OCI-LY7 (cell line): ENCODE measurements around the gene PLEKHA6. TPM values are rescaled to one million over a fixed set of nuclear protein-coding genes. Genes with fewer than 3 reads are reported as not detected.

Experiments used
- BruUV-seq: library from RNA; stranded (reverse); fragments of 400-500 nt; replicated peaks from 2 replicates; lab custom pipeline; 2021; lab: Mats Ljungman, UMichigan
- CTCF ChIA-PET: fragments of 300-600 bp; sonication (Branson Sonifier 250); formaldehyde crosslinking; loops from one replicate; lab custom pipeline; 2022; ENCODE audit warnings: antibody characterized with exemption; ENCODE audit not compliant: unreplicated experiment; lab: Charles Lee
- POLR2A ChIA-PET: fragments of 300-600 bp; sonication (Branson Sonifier 250); formaldehyde crosslinking; loops from one replicate; lab custom pipeline; 2022; ENCODE audit warnings: antibody characterized with exemption; lab: Charles Lee
- DNase-seq: peaks from one replicate; pipeline ENCODE4 v3.0.0-alpha.2; 2015; ENCODE audit warnings: low spot score
- H2AFZ ChIP-seq: fragments of 200-600 bp; sonication (generic), shearing (Covaris generic); 2 replicates; pipeline ENCODE4 v1.6.1; 2014; ENCODE audit warnings: mild to moderate bottlenecking, antibody characterized with exemption, low read length, moderate library complexity
- H3K27ac ChIP-seq: fragments of 200-600 bp; sonication (generic); 2 replicates; pipeline ENCODE4 v1.5.1; 2014; ENCODE audit warnings: mixed run types, low read depth, mild to moderate bottlenecking, moderate library complexity, low read length, inconsistent platforms; ENCODE audit not compliant: poor library complexity, severe bottlenecking
- H3K36me3 ChIP-seq: fragments of 200-600 bp; sonication (generic); 2 replicates; pipeline ENCODE4 v1.6.1; 2014; ENCODE audit warnings: mild to moderate bottlenecking, antibody characterized with exemption, low read length, moderate library complexity, mixed read lengths; ENCODE audit not compliant: insufficient read depth
- H3K4me1 ChIP-seq: fragments of 200-600 bp; sonication (generic); 2 replicates; pipeline ENCODE4 v1.5.1; 2014; ENCODE audit warnings: mild to moderate bottlenecking, low read length; ENCODE audit not compliant: insufficient read depth, poor library complexity, severe bottlenecking
- H3K4me2 ChIP-seq: fragments of 200-600 bp; sonication (generic); 2 replicates; pipeline ENCODE4 v1.6.1; 2014; ENCODE audit warnings: mild to moderate bottlenecking, low read length
- H3K4me3 ChIP-seq: fragments of 200-600 bp; sonication (generic); 2 replicates; pipeline ENCODE4 v1.5.1; 2014; ENCODE audit warnings: mild to moderate bottlenecking, low read depth, low read length; ENCODE audit not compliant: poor library complexity, severe bottlenecking
- H3K79me2 ChIP-seq: fragments of 200-600 bp; sonication (generic); 2 replicates; pipeline ENCODE4 v1.6.1; 2016; ENCODE audit warnings: low read depth, mild to moderate bottlenecking, low read length, moderate library complexity, mixed read lengths; ENCODE audit not compliant: insufficient read depth
- H3K9me2 ChIP-seq: fragments of 200-600 bp; sonication (generic); 2 replicates; pipeline ENCODE4 v1.6.1; 2016; ENCODE audit warnings: mild to moderate bottlenecking, low read length, mixed read lengths; ENCODE audit not compliant: insufficient read depth
- H3K9me3 ChIP-seq: fragments of 200-600 bp; sonication (generic); 2 replicates; pipeline ENCODE4 v1.6.1; 2014; ENCODE audit warnings: mild to moderate bottlenecking, mixed run types, low read length, mixed read lengths
- H4K20me1 ChIP-seq: fragments of 200-600 bp; sonication (generic); 2 replicates; pipeline ENCODE4 v1.6.1; 2014; ENCODE audit warnings: mild to moderate bottlenecking, antibody characterized with exemption, low read length, moderate library complexity, mixed read lengths; ENCODE audit not compliant: insufficient read depth
- EZH2phosphoT487 ChIP-seq: fragments of 200-600 bp; sonication (generic); IDR thresholded peaks from 2 replicates; pipeline ENCODE4 v1.6.1; 2018; ENCODE audit warnings: low read depth, borderline replicate concordance, mild to moderate bottlenecking, mixed run types, antibody characterized with exemption, low read length, moderate library complexity, mixed read lengths
- intact Hi-C: fragments of 100-400 bp; cut with micrococcal nuclease; formaldehyde crosslinking; loops from one replicate; pipeline ENCODE4 v1.10.0; 2022; ENCODE audit not compliant: unreplicated experiment
- total RNA-seq, 2 experiments: library from RNA; depleted of rRNA in 1 of 2; stranded (reverse); fragments of >200 nt in 1 of 2; shearing (Covaris generic) in 1 of 2; gene quantifications; 2 replicates each; pipeline ENCODE4 v1.2.3, GENCODE V29; 2014 to 2022
- TF ChIP-seq, protein P1 (sequence below): fragments of 200-600 bp; sonication (generic); conservative IDR thresholded peaks from 2 replicates; pipeline ENCODE4 v1.5.1; 2014; ENCODE audit warnings: mild to moderate bottlenecking, antibody characterized with exemption, low read length, moderate library complexity, mixed read lengths

PLEKHA6 gene
- total RNA-seq, 2 experiments from 2014 or later: not detected

DNA sequence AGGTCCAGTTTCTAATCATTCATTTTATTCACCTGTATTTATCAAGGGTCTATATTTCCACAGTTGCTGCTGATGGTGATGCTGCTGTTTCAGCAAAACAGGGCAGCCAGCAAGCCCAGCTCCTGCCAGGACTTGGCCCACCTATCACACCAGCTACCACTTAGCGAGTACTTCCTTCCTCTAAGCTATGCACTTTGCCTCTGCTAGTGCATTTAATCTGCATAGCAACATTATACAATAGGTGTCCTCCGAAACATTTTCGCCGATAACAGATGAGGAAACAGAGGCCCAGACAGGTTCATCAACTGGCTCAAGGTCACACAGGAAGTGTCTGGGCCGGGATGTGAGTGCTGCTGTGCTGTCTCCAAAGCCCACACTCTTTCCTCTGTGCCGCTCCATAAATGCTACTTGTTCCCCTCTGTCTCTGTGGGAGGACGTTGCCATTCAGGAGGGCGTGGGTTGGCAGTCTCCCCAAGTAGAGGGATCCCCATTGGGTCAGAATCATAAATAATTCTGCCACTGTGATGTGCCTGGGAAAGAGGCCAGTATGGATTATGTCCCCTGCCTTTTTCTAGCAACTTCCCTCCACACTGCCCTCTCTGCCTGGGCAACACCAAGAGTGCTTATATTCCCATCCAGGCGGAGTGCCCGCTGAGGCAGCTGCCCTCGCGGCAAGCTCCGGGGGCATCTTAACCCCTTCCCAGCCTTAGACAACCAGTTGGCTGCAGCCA is 9.4 kb upstream of the PLEKHA6 start:
- Histone ChIP-seq H4K20me1 (no peaks in the 10 kb centered on the region), H3K27ac (no peak overlapping the region), H3K36me3 (no peaks in the 10 kb centered on the region), H3K9me3 (no peaks in the 10 kb centered on the region), H3K9me2 (no peaks in the 10 kb centered on the region), H3K4me1 (no peaks in the 10 kb centered on the region), H3K79me2 (no peaks in the 10 kb centered on the region), H3K4me3 (no peak overlapping the region), H3K4me2 (no peak overlapping the region), H2AFZ (no peak overlapping the region)
- no TSS peak for BruUV-seq
- no peak for TF ChIP-seq EZH2phosphoT487
- intact Hi-C loops: no loop called here
- POLR2A ChIA-PET: no interaction called here
- CTCF ChIA-PET: no interaction called here
- no peak for DNase-seq

DNA sequence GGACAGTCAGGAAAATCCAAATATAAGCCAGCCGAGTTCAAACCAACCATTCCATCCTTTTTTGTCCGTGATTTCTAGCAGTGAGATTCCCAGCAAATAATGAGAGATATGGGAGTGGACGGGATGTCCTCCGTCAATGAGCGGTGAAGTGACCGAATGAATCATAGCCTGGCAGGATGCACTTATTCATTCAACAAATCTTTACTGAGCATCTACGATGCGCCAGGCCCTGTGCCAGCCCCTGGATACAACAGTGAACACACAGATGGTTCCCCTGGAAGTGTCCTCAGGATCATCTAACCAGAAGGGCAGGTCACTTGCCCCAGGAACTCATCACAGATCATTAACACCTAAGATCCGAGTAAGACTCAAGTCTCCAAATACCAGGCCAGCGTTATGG is 8.2 kb upstream of the PLEKHA6 start:
- H3K4me2 ChIP-seq: no peak overlapping the region
- H4K20me1 ChIP-seq: no peaks in the 10 kb centered on the region
- no peak overlapping the region for H3K27ac ChIP-seq
- H3K4me3 ChIP-seq: no peak overlapping the region
- peaks cover 5% of the 10 kb centered on the region for H3K4me1 ChIP-seq
- POLR2A ChIA-PET: no interaction called here
- no TSS peak for BruUV-seq
- no peak for DNase-seq
- no peaks in the 10 kb centered on the region for H3K9me2 ChIP-seq
- intact Hi-C loops: no loop called here
- CTCF ChIA-PET: no interaction called here
- TF ChIP-seq, protein P1, sequence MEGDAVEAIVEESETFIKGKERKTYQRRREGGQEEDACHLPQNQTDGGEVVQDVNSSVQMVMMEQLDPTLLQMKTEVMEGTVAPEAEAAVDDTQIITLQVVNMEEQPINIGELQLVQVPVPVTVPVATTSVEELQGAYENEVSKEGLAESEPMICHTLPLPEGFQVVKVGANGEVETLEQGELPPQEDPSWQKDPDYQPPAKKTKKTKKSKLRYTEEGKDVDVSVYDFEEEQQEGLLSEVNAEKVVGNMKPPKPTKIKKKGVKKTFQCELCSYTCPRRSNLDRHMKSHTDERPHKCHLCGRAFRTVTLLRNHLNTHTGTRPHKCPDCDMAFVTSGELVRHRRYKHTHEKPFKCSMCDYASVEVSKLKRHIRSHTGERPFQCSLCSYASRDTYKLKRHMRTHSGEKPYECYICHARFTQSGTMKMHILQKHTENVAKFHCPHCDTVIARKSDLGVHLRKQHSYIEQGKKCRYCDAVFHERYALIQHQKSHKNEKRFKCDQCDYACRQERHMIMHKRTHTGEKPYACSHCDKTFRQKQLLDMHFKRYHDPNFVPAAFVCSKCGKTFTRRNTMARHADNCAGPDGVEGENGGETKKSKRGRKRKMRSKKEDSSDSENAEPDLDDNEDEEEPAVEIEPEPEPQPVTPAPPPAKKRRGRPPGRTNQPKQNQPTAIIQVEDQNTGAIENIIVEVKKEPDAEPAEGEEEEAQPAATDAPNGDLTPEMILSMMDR: no peak
- TF ChIP-seq EZH2phosphoT487: no peak
- no peaks in the 10 kb centered on the region for H3K9me3 ChIP-seq
- no peaks in the 10 kb centered on the region for H3K36me3 ChIP-seq
- no peak overlapping the region for H2AFZ ChIP-seq
- H3K79me2 ChIP-seq: no peaks in the 10 kb centered on the region

GRCh38 chr1:204367193-204367858 is 7.6 kb upstream of the PLEKHA6 start:
- no TSS peak for BruUV-seq
- Histone ChIP-seq H4K20me1 (no peaks in the 10 kb centered on the region), H3K4me3 (no peak overlapping the region), H3K9me2 (no peaks in the 10 kb centered on the region), H3K79me2 (no peaks in the 10 kb centered on the region), H2AFZ (no peak overlapping the region), H3K4me1 (peaks cover 5% of the 10 kb centered on the region), H3K27ac (no peak overlapping the region), H3K36me3 (no peaks in the 10 kb centered on the region), H3K9me3 (no peaks in the 10 kb centered on the region), H3K4me2 (no peak overlapping the region)
- POLR2A ChIA-PET: no interaction called here
- intact Hi-C loops: no loop called here
- DNase-seq: no peak
- CTCF ChIA-PET: no interaction called here
- TF ChIP-seq, protein P1: no peak
- no peak for TF ChIP-seq EZH2phosphoT487
